ENCODE data around the gene ESPL1. TPM values are rescaled to one million over a fixed set of nuclear protein-coding genes. Genes with fewer than 3 reads are reported as not detected.

The ESPL1 gene
- total and polyA plus RNA-seq, 2 donors (not counting 3 experiments of a cell fraction or from before 2014, with no cell fraction given) = 16.2 to 42.7 TPM

GRCh38 chr12:53223389-53224060 lies 44.6 kb upstream of the ESPL1 start:
- H2AFZ ChIP-seq (ENCODE audit: low read depth, low read length) = no peak overlapping the region

More at GRCh38 chr12:53223389-53224060, 44.6 kb upstream of the ESPL1 start:
- Histone ChIP-seq H3K4me3 (replicated peaks in 1 of 3; ENCODE audit: insufficient read depth in 1 of 3, low read depth in 1 of 3, low read length in 3 of 3) (no peak overlapping the region), H3K36me3 (ENCODE audit: control insufficient read depth in 2 of 2, extremely low read depth in 1 of 2, insufficient read depth in 2 of 2, low read length in 2 of 2) (no peaks in the 10 kb centered on the region), H3K27ac (ENCODE audit: insufficient read depth, low read depth, low read length) (no peak overlapping the region), H3K4me2 (ENCODE audit: insufficient read depth, low read length) (no peak overlapping the region), H3K9me1 (replicated peaks; ENCODE audit: control insufficient read depth, extremely low read depth, insufficient read depth, low read length) (no peaks in the 10 kb centered on the region), H3K4me1 (ENCODE audit: control insufficient read depth, extremely low read depth, insufficient read depth, low read length) (peaks cover 37% of the 10 kb centered on the region), H3K79me2 (ENCODE audit: control insufficient read depth, insufficient read depth, low read length) (no peaks in the 10 kb centered on the region), H3K27me3 (ENCODE audit: control insufficient read depth in 2 of 2, insufficient read depth in 2 of 2, low read length in 2 of 2) (no peaks in the 10 kb centered on the region), H4K20me1 (replicated peaks; ENCODE audit: control insufficient read depth, extremely low read depth, insufficient read depth, low read length) (no peaks in the 10 kb centered on the region), H3K9me3 (replicated peaks; ENCODE audit: control insufficient read depth, insufficient read depth, low read length) (no peaks in the 10 kb centered on the region), H3K9ac (replicated peaks; ENCODE audit: extremely low read depth, insufficient read depth, low read length) (no peak overlapping the region)
- no peak for TF ChIP-seq GATA2 (IDR thresholded peaks at IDR 0.05; ENCODE audit: insufficient read depth, insufficient read length, low read depth, low read length)
- no peak for TF ChIP-seq POLR2AphosphoS5 (IDR thresholded peaks at IDR 0.05; ENCODE audit: insufficient read depth, low read depth, low read length)
- TF ChIP-seq CTCF (IDR thresholded peaks at IDR 0.05; ENCODE audit: extremely low read depth in 1 of 2, insufficient read depth in 1 of 2, low read depth in 1 of 2, low read length in 2 of 2) = no peak
- TF ChIP-seq POLR2A (IDR thresholded peaks at IDR 0.05; ENCODE audit: low read depth, low read length) = no peak
- no peak for TF ChIP-seq EZH2 (IDR thresholded peaks at IDR 0.05; ENCODE audit: borderline replicate concordance, low read depth, low read length, severe bottlenecking)
- no peak for TF ChIP-seq FOS (IDR thresholded peaks at IDR 0.05; ENCODE audit: borderline replicate concordance, insufficient read depth, low read length)
- no peak for TF ChIP-seq MYC (IDR thresholded peaks at IDR 0.05; ENCODE audit: low read depth, low read length)
- TF ChIP-seq JUN (IDR thresholded peaks at IDR 0.05; ENCODE audit: borderline replicate concordance, insufficient read depth, insufficient read length, low read depth) = no peak
- no peak for TF ChIP-seq MAX (IDR thresholded peaks at IDR 0.05; ENCODE audit: insufficient read depth, insufficient read length)
- FAIRE-seq (peak; percentile 61), DNase-seq (ENCODE audit: low read depth, low spot score) (peak; percentile 46)
- CTCF ChIA-PET = interaction anchor here (0.6 to 1.2 kb wide), 5 partner anchors 10 to 412 kb away, joined by 3 to 12 read pairs (median 3); partner anchors contain the start of gene AAAS
- POLR2A ChIA-PET = no interaction called here
- intact Hi-C loops (cut with micrococcal nuclease) (loop anchor here (5.0 kb wide), 1 partner anchor 279 kb away; the partner anchor contains the start of gene TARBP2), dilution Hi-C loops (cut with MboI; ENCODE audit: extremely low pct_ligation_motif_present, low sequenced_read_pairs) (no loop called here)
- no TSS peak for BruUV-seq (replicated peaks)
